ENCODE measurements around the gene RASAL1.
"Not testable (repeated sequence)": the region's sequence is repeated elsewhere in the genome, so short reads cannot be mapped to it uniquely, and the experiment has no call there.

RASAL1 gene

GRCh38 chr12:113142173-113142885 lies 6.8 kb upstream of the RASAL1 start:
- in situ Hi-C loops (cut with HindIII; ENCODE audit: low sequenced_read_pairs) = no loop called here

DNA sequence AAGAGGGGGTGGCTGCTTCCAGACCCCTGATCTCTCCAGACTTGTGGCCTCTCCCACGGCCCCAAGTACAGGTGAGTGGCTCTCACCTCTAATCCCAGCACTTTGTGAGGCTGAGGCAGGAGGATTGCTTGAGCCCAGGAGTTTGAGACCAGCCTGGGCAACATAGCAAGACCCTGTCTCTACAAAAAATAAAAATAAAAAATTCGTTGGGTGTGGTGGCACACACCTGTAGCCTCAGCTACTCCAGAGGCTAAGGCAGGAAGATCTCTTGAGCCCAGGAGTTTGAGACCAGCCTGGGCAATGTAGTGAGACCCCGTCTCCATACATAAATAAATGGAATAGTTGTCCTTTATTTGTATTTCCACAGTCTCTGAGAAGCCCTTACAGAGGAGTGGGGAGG lies 6.2 kb upstream of the RASAL1 start:
- in situ Hi-C loops (cut with HindIII; ENCODE audit: low sequenced_read_pairs) = not testable (repeated sequence)

DNA sequence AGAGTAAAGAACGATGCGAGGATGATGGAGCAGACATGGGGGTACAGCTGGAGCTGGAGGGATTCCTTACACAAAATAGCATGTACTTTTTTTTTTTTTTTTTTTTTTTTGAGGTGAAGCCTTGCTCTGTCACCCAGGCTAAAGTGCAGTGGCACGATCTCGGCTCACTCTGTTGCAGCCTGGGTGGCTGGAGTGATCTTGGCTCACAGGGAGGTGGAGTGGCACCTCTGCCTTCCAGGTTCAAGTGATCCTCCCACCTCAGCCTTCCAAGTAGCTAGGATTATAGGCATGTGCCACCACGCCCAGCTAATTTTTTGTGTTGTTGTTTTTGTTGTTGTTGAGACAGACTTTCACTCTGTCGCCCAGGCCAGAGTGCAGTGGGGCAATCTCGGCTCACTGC lies 5.1 kb upstream of the RASAL1 start:
- in situ Hi-C loops (cut with HindIII; ENCODE audit: low sequenced_read_pairs) = no loop called here

- in situ Hi-C loops (cut with HindIII; ENCODE audit: low sequenced_read_pairs) = loop anchor here (5.0 kb wide), 1 partner anchor 77 kb away; no protein-coding TSS in a partner anchor
Measured at GRCh38 chr12:113138826-113139225, 3.3 kb upstream of the RASAL1 start.

DNA sequence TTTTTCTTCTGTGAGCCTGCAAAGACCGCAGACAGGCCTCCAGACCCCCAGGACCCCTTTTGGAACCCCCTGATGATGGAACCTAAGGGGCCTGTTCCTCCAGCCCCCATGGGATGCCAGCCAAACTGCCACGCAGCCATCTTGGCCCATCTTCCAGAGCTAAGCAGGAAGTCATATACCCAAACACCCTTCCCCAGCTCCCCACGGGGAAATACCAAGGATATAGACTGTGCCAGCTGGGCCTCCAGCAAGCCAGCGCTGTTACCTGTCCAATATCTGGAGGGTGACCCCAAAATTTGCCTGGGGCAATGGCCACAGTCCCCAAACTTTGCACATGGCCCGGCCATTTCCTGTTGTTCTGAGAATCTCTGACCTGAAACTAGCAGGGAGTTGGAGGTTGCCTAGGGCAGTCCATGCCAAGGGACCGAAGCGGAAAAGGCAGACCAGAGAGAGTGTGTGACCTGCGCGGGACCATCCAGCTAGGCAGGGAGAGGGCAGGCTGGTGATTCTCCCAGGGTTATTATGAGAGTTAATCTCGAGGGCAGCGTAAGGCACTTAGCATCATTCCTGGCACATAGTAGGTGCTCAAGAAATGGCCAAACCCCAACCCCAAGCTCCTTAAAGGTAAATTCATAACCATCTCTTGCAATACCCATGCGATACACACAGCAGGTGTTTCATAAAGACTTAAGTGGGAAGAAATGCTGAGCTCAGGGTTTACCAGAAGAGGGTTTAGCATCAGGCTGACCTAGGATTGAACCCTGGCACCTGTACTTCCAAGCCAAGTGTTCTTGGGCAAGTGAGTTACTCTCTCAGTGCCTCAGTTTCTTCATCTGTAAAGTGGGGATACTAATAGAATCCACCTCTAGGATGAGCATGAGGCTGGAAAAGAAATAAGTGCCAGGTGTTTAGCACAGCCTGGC lies 2.6 kb upstream of the RASAL1 start:
- in situ Hi-C loops (cut with HindIII; ENCODE audit: low sequenced_read_pairs) = loop anchor here (5.0 kb wide), 1 partner anchor 76 kb away; no protein-coding TSS in a partner anchor

DNA sequence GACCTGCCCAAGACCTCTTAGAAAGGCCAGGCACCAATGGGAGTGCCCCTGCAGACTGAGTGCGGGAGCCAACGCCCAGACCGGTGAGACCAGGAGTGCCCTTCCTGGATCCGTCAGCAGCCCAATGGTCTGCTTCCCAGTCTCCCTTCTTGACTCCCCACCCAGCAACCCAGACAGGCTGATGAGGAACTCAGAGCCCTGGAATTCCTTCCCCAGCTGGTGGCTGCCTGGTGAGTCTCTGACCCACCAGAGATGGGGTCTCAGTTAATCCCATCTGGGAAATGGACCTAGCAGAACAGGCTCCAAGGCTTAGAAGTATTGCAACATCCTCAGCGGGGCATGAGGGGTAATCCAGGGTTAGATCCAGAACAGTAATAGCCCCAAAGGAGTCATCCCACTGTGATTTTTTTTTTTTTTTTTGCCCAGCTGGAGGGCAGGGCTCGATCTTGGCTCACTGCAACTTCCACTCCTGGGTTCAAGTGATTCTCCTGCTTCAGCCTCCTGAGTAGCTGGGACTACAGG lies 1.5 kb upstream of the RASAL1 start:
- in situ Hi-C loops (cut with HindIII; ENCODE audit: low sequenced_read_pairs) = loop anchor here (5.0 kb wide), 1 partner anchor 75 kb away; no protein-coding TSS in a partner anchor

GRCh38 chr12:113136128-113136989 lies 798 bp upstream of the RASAL1 start:
- in situ Hi-C loops (cut with HindIII; ENCODE audit: low sequenced_read_pairs) = loop anchor here (5.0 kb wide), 1 partner anchor 74 kb away; no protein-coding TSS in a partner anchor

- in situ Hi-C loops (cut with HindIII; ENCODE audit: low sequenced_read_pairs) = loop anchor here (5.0 kb wide), 1 partner anchor 42 kb away; no protein-coding TSS in a partner anchor
Measured at GRCh38 chr12:113134521-113134951, 1.0 kb downstream of the RASAL1 start.

- in situ Hi-C loops (cut with HindIII; ENCODE audit: low sequenced_read_pairs) = loop anchor here (5.0 kb wide), 1 partner anchor 42 kb away; no protein-coding TSS in a partner anchor
Measured at GRCh38 chr12:113134071-113134470, 1.5 kb downstream of the RASAL1 start.

GRCh38 chr12:113133666-113134065 lies 1.9 kb downstream of the RASAL1 start:
- in situ Hi-C loops (cut with HindIII; ENCODE audit: low sequenced_read_pairs) = loop anchor here (5.0 kb wide), 1 partner anchor 41 kb away; no protein-coding TSS in a partner anchor

DNA sequence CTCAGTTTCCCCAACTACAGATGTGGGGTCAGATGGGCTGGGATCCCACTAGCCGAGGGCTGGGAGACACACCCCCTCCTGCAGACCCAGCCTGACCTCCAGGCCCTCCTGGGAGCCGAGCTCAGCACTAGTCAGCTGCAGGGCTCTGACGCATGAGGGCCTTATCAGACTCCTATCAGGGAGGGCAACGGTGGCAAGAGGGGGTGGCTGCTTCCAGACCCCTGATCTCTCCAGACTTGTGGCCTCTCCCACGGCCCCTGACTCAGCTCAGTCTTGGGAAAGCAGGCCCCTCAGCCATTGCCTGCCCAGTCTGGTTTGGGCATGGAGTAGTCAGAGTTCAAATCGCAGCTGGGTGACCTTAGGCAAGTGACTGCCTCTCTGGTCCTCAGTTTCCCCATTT lies 2.5 kb downstream of the RASAL1 start:
- in situ Hi-C loops (cut with HindIII; ENCODE audit: low sequenced_read_pairs) = loop anchor here (5.0 kb wide), 1 partner anchor 41 kb away; no protein-coding TSS in a partner anchor

DNA sequence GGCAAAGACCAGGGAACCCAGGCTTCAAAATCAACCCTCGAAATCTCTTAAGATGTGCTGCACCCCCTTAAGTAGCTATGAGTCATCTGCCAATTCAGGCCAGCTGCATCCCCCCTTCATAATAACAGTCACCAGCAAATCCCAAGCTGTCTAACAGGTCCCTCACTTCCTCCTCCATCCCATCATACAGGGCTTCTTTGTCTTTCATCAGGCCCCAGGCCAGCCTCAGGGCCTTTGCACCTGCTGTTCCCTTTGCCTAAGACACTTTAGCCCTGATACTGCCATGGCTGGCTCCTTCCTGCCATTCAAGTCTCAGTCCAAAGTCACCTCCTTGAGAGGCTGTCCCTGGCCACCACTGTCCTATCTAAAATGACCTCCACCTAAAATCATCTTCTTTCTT lies 4.0 kb downstream of the RASAL1 start:
- in situ Hi-C loops (cut with HindIII; ENCODE audit: low sequenced_read_pairs) = loop anchor here (5.0 kb wide), 1 partner anchor 39 kb away; no protein-coding TSS in a partner anchor

DNA sequence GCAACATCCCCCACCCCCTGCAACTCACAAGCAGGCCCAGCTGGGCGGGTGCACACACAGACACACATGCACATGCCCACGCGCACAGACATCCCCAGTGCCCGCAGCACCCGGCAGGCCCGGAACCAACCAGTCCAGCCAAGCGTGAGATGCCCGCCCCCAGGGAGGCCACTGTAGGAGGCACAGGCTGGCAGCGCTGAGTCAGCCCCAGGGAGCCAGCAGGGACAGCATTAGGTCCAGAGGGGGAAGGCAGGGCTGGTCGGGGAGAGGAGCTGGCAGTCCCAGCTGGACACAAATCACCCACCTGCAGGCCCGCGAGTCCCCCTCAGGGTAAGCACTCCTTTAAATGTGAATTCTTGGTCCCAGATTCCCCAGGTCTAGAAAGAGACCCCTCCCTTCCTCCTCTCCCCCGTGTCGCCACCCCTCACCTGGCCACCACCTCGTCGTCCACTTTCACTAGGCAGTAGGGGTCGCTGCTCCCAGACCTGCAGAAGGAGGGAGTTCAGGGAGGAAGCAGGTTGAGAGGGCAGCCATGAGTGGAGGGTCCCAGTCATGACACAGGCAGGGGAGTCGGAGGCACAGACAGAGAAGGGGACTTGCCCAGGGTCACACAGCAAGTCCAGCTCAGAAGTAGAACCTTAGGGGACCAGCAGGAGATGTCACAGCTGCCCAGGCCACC lies 5.0 kb downstream of the RASAL1 start:
- in situ Hi-C loops (cut with HindIII; ENCODE audit: low sequenced_read_pairs) = loop anchor here (5.0 kb wide), 1 partner anchor 38 kb away; no protein-coding TSS in a partner anchor

GRCh38 chr12:113129664-113130456 lies 5.7 kb downstream of the RASAL1 start:
- in situ Hi-C loops (cut with HindIII; ENCODE audit: low sequenced_read_pairs) = loop anchor here (5.0 kb wide), 1 partner anchor 38 kb away; no protein-coding TSS in a partner anchor

DNA sequence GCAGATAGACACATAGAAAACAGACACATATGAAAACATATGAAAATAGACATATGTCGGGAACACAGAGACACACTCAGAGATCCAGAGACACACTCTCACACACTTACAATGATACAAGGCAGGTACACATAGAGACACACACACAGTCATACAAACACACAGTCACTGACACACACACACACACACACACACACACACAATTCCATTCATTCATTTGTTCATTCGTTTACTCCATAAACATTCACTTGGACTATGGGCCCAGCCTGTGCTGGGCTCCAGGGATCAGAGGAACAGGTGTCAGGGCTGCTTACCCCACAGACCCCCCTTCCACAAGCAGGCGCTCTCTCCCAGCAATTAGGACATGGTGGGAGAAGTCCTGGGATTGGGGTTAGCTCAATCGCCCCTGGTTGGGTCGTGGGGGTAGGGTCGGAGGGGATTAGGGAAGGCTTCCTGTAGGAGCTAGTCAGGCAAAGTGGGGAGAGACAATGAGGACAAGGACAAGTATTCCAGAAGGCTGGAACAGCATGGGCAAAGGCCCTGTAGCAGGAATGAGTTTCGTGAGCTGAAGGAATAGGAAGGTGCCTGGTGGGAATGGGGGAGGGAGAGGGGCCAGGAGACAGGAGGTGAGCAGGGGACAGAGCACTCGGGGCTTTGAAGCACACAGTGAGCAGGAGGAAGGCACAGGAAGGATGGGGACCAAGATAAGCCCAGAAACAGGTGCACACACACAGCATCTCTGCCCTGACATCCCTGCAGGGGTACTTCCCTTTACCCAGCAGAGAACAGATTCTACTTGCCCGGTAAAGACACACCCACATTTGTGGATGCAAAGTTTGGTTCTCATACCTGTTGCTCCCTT lies 6.5 kb downstream of the RASAL1 start:
- in situ Hi-C loops (cut with HindIII; ENCODE audit: low sequenced_read_pairs) = no loop called here

GRCh38 chr12:113127791-113128199 lies 7.8 kb downstream of the RASAL1 start:
- in situ Hi-C loops (cut with HindIII; ENCODE audit: low sequenced_read_pairs) = no loop called here

GRCh38 chr12:113120670-113121370 lies 14.7 kb downstream of the RASAL1 start:
- in situ Hi-C loops (cut with HindIII; ENCODE audit: low sequenced_read_pairs) = no loop called here

All from endothelial cell of hepatic sinusoid (primary cell).